Prostate gland (tissue), 2 donors: Measurements from ENCODE around the gene PGM5.

Experiments used
- POLR2A ChIP-seq: fragments of 450-650 bp; IDR thresholded peaks from one replicate; pipeline ENCODE4 v1.6.1; 2016; ENCODE audit warnings: antibody characterized with exemption, mild to moderate bottlenecking
- TF ChIP-seq, protein P1 (sequence below), 4 experiments: fragments of 200-600 bp in 2 of 4; fragments of 450-650 bp in 2 of 4; sonication (generic) in 2 of 4; IDR thresholded peaks; 1 replicate in 3 of 4; 2 replicates in 1 of 4; pipeline ENCODE4 v1.5.1; 2016 to 2019; ENCODE audit warnings: antibody characterized with exemption in 4 of 4, mild to moderate bottlenecking in 2 of 4, moderate library complexity in 2 of 4

DNA sequence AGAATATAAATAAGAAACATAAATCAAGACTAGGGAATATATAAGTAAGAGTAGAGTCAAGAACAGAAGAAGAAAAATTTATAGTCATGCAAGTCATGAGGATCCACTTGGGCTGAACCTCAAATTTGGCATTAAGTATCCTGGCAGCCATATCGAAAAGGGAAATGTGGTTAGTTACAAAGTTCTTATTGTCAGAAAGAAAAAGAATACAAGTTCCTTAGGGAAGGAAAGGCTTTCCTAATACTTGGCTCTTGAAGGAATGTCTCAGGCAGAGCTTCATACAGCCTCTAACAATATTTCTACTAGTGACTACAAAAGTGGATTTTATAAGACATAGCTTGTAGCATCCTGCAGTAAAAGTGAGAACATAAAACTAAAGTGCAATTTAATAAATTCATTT lies 138.8 kb downstream of the PGM5 start:
- TF ChIP-seq, protein P1, sequence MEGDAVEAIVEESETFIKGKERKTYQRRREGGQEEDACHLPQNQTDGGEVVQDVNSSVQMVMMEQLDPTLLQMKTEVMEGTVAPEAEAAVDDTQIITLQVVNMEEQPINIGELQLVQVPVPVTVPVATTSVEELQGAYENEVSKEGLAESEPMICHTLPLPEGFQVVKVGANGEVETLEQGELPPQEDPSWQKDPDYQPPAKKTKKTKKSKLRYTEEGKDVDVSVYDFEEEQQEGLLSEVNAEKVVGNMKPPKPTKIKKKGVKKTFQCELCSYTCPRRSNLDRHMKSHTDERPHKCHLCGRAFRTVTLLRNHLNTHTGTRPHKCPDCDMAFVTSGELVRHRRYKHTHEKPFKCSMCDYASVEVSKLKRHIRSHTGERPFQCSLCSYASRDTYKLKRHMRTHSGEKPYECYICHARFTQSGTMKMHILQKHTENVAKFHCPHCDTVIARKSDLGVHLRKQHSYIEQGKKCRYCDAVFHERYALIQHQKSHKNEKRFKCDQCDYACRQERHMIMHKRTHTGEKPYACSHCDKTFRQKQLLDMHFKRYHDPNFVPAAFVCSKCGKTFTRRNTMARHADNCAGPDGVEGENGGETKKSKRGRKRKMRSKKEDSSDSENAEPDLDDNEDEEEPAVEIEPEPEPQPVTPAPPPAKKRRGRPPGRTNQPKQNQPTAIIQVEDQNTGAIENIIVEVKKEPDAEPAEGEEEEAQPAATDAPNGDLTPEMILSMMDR (IDR thresholded peaks at IDR 0.05), result no peak
- TF ChIP-seq POLR2A, result no peak
